SK-N-SH (cell line): Measurements from ENCODE around the gene KRT37. TPM values are rescaled to one million over a fixed set of nuclear protein-coding genes. Genes with fewer than 3 reads are reported as not detected.

Experiments
- CTCF ChIA-PET: fragments of 300-600, 350-600 bp; formaldehyde crosslinking; extraction: SDS; loops from one replicate; lab custom pipeline; 2021; lab: Yijun Ruan, JAX
- POLR2A ChIA-PET: fragments of 350-600 bp; sonication (Branson Sonifier 250); formaldehyde crosslinking; extraction: SDS; loops from one replicate; lab custom pipeline; 2020; ENCODE audit warnings: antibody characterized with exemption, inconsistent platforms; lab: Yijun Ruan, JAX
- DNase-seq: peaks from one replicate; pipeline ENCODE4 v3.0.0; 2012
- H2AFZ ChIP-seq: fragments of 200-600 bp; sonication (generic); 2 replicates; pipeline ENCODE4 v1.8.1; 2016; ENCODE audit warnings: antibody characterized with exemption, mild to moderate bottlenecking, low read depth
- H3F3A ChIP-seq: fragments of 200-600 bp; sonication (generic); replicated peaks from 2 replicates; pipeline ENCODE3; 2016; ENCODE audit warnings: antibody characterized with exemption, mild to moderate bottlenecking; ENCODE audit not compliant: insufficient read depth
- H3K27ac ChIP-seq, 2 experiments: fragments of 200-500 bp in 1 of 2; fragments of 200-600 bp in 1 of 2; sonication (Bioruptor generic) in 1 of 2; sonication (generic), shearing (Covaris generic) in 1 of 2; 2 replicates each; pipeline versions ENCODE4 v1.5.1 to v1.6.1; 2014 to 2016; ENCODE audit warnings: low read depth in 2 of 2, inconsistent platforms in 1 of 2, low read length in 1 of 2, mild to moderate bottlenecking in 1 of 2, mixed read lengths in 1 of 2
- H3K27me3 ChIP-seq: fragments of 200-600 bp; sonication (generic), shearing (Covaris generic); 2 replicates; pipeline ENCODE4 v1.6.1; 2016; ENCODE audit warnings: mixed run types; ENCODE audit not compliant: insufficient read depth
- H3K36me3 ChIP-seq, 2 experiments: fragments of 200-500 bp in 1 of 2; fragments of 200-600 bp in 1 of 2; sonication (Bioruptor generic) in 1 of 2; sonication (generic) in 1 of 2; replicated peaks in 1 of 2; 2 replicates each; pipeline versions ENCODE3 to v1.5.1; 2014 to 2016; ENCODE audit warnings: low read length in 1 of 2, mild to moderate bottlenecking in 1 of 2; ENCODE audit not compliant: insufficient read depth in 2 of 2, control insufficient read depth in 1 of 2
- H3K4me1 ChIP-seq, 2 experiments: fragments of 200-500 bp in 1 of 2; fragments of 200-600 bp in 1 of 2; sonication (Bioruptor generic) in 1 of 2; sonication (generic), shearing (Covaris generic) in 1 of 2; 2 replicates each; pipeline versions ENCODE4 v1.5.1 to v1.6.1; 2014 to 2016; ENCODE audit warnings: low read depth in 1 of 2, low read length in 1 of 2, mixed run types in 1 of 2; ENCODE audit not compliant: insufficient read depth in 2 of 2, control insufficient read depth in 1 of 2
- H3K4me2 ChIP-seq: fragments of 200-600 bp; sonication (generic), shearing (Covaris generic); 2 replicates; pipeline ENCODE4 v1.6.1; 2017; ENCODE audit warnings: mixed run types
- H3K4me3 ChIP-seq, 2 experiments: fragments of 200-500 bp in 1 of 2; fragments of 200-600 bp in 1 of 2; sonication (Bioruptor generic) in 1 of 2; sonication (generic), shearing (Covaris generic) in 1 of 2; 2 replicates each; pipeline versions ENCODE4 v1.5.1 to v1.8.1; 2014 to 2016; ENCODE audit warnings: low read depth in 2 of 2, inconsistent platforms in 1 of 2, low read length in 1 of 2, mild to moderate bottlenecking in 1 of 2, mixed read lengths in 1 of 2, moderate library complexity in 1 of 2
- H3K79me2 ChIP-seq: fragments of 200-600 bp; sonication (generic); 2 replicates; pipeline ENCODE4 v1.8.1; 2017; ENCODE audit warnings: mild to moderate bottlenecking; ENCODE audit not compliant: insufficient read depth
- H3K9ac ChIP-seq: fragments of 200-600 bp; sonication (generic); 2 replicates; pipeline ENCODE4 v1.6.1; 2017; ENCODE audit warnings: mixed run types
- H3K9me2 ChIP-seq: fragments of 200-600 bp; sonication (generic); 2 replicates; pipeline ENCODE4 v1.6.1; 2017; ENCODE audit warnings: mixed run types
- H3K9me3 ChIP-seq: fragments of 200-600 bp; sonication (generic); 2 replicates; pipeline ENCODE4 v1.6.1; 2017; ENCODE audit warnings: mixed run types, mild to moderate bottlenecking, moderate library complexity
- H4K20me1 ChIP-seq: fragments of 200-600 bp; sonication (generic); 2 replicates; pipeline ENCODE4 v1.6.1; 2017; ENCODE audit warnings: mild to moderate bottlenecking, mixed run types; ENCODE audit not compliant: insufficient read depth
- ELF1 ChIP-seq: IDR thresholded peaks from 2 replicates; pipeline ENCODE4 v1.4.0; 2012
- FOSL2 ChIP-seq: IDR thresholded peaks from 2 replicates; pipeline ENCODE4 v1.4.0; 2012; ENCODE audit warnings: low read depth, mild to moderate bottlenecking, moderate library complexity, borderline replicate concordance
- FOXJ3 ChIP-seq: sonication (generic); formaldehyde crosslinking; IDR thresholded peaks from 2 replicates; pipeline ENCODE4 v1.5.1; 2020; ENCODE audit warnings: mild to moderate bottlenecking, missing genetic modification reagents
- JUND ChIP-seq: IDR thresholded peaks from 2 replicates; pipeline ENCODE4 v1.4.0; 2012
- MEF2A ChIP-seq: IDR thresholded peaks from 2 replicates; pipeline ENCODE4 v1.4.0; 2012; ENCODE audit warnings: low read depth, borderline replicate concordance
- MXI1 ChIP-seq: IDR thresholded peaks from 2 replicates; pipeline ENCODE4 v1.6.1; 2012; ENCODE audit warnings: mild to moderate bottlenecking, low read depth, low read length, improper control_type of control experiment
- NFIC ChIP-seq: IDR thresholded peaks from 2 replicates; pipeline ENCODE4 v1.4.0; 2012; ENCODE audit warnings: borderline replicate concordance
- NRF1 ChIP-seq: IDR thresholded peaks from 2 replicates; pipeline ENCODE4 v1.6.1; 2012; ENCODE audit warnings: low read depth, mild to moderate bottlenecking, low read length
- RAD21 ChIP-seq: IDR thresholded peaks from 2 replicates; pipeline ENCODE4 v1.6.1; 2012; ENCODE audit warnings: mild to moderate bottlenecking, low read length
- RFX5 ChIP-seq: IDR thresholded peaks from 2 replicates; pipeline ENCODE4 v1.6.1; 2012; ENCODE audit warnings: mild to moderate bottlenecking, improper control_type of control experiment, low read length
- RXRA ChIP-seq: IDR thresholded peaks from 2 replicates; pipeline ENCODE4 v1.4.0; 2012; ENCODE audit warnings: low read depth, mild to moderate bottlenecking, borderline replicate concordance
- SIN3A ChIP-seq: IDR thresholded peaks from 2 replicates; pipeline ENCODE4 v1.6.1; 2012; ENCODE audit warnings: low read depth, mild to moderate bottlenecking, low read length, moderate library complexity, borderline replicate concordance
- SMC3 ChIP-seq: IDR thresholded peaks from 2 replicates; pipeline ENCODE4 v1.6.1; 2012; ENCODE audit warnings: low read depth, low read length, improper control_type of control experiment
- YY1 ChIP-seq: IDR thresholded peaks from 2 replicates; pipeline ENCODE4 v1.4.0; 2012; ENCODE audit warnings: low read depth, mild to moderate bottlenecking
- WGBS: methylation state at CpG from one replicate; pipeline ENCODE4 v1.1.6; 2017; ENCODE audit warnings: low lambda C conversion rate; 5-methylcytosine and 5-hydroxymethylcytosine counted together
- polyA plus RNA-seq, 3 experiments: library from polyadenylated mRNA; depleted of rRNA; stranded (reverse); fragments of >200 nt; gene quantifications; 2 replicates each; pipeline ENCODE4 v1.2.3, GENCODE V29; 2012
- TF ChIP-seq, protein P1 (sequence below): IDR thresholded peaks from 2 replicates; pipeline ENCODE4 v1.4.0; 2012; ENCODE audit warnings: low read depth, borderline replicate concordance
- TF ChIP-seq, protein P2 (sequence below): IDR thresholded peaks from 2 replicates; pipeline ENCODE4 v1.4.0; 2012; ENCODE audit warnings: low read depth
- TF ChIP-seq, protein P3 (sequence below): IDR thresholded peaks from 2 replicates; pipeline ENCODE4; 2012
- TF ChIP-seq, protein P4 (sequence below): IDR thresholded peaks from 2 replicates; pipeline ENCODE4 v1.4.0; 2012; ENCODE audit warnings: low read depth, borderline replicate concordance
- TF ChIP-seq, protein P5 (sequence below): fragments of 200-600 bp; sonication (generic); IDR thresholded peaks from 2 replicates; pipeline ENCODE4 v1.6.1; 2017; ENCODE audit warnings: antibody characterized with exemption, mild to moderate bottlenecking, moderate library complexity
- TF ChIP-seq, protein P6 (sequence below): fragments of 150-350 bp; IDR thresholded peaks from 2 replicates; pipeline ENCODE4 v1.6.1; 2017; ENCODE audit warnings: antibody characterized with exemption, low read length, low read depth, borderline replicate concordance

Gene KRT37
- polyA plus RNA-seq, 1 of the 3 experiments (the other 2 are of a cell fraction): not detected

DNA sequence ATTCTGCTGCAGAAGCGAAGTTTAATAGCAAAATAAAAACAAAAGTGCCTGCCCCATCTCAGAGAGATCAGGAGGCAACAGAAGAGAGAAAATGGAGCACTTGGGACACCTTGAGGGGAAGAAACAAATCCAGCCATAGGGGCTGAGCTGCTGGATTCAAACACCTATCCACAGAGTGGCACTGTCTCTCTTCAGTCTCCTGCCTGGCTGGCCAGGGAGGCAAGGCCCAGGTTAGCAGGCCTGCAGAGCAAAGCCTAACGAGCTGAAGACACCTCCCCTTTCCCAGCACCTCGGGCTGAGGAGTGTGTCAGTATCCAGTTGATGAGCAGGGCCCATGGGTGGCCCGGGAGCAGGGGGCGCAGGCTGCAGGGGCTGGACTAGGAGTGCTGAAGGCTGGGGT, 18.2 kb downstream of the KRT37 start:
- H2AFZ ChIP-seq: no peak overlapping the region
- POLR2A ChIA-PET: no interaction called here
- no peaks in the 10 kb centered on the region for H3K27me3 ChIP-seq

DNA sequence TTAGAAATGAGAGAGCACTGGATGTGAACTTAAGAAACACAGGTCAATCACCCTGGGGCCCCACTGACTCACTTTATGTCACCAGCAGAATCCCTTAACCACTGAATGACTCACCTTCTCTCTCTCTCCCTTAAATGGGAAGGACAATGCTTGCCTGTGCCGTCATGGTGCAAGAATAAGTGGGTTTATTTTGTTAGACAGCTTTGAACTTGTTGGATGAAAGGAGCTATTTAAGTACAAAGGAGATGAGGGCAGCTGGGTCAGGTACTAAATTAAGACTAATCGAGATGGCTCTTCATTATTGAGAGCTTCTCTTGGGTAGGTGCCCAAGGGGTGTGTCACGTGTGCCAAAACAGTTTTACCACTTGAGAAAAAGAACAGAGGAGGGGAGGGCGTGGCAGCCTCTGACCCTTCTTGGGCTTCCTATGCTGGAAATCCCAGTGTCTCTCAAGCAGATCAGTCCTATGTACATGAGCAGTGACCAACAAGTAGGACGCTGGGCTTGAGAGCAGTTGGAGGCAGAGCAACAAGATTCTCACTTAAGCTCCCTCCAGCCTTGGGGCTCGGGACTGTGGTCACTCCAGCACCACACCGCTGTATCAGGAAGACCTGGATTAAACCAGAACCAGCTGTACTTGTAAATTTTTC, 20.2 kb downstream of the KRT37 start:
- POLR2A ChIA-PET: no interaction called here
- no peak for TF ChIP-seq NRF1
- TF ChIP-seq MEF2A: peak; percentile 87
- no peak for TF ChIP-seq FOXJ3
- peak; percentile 97 for TF ChIP-seq FOSL2
- TF ChIP-seq, protein P1, sequence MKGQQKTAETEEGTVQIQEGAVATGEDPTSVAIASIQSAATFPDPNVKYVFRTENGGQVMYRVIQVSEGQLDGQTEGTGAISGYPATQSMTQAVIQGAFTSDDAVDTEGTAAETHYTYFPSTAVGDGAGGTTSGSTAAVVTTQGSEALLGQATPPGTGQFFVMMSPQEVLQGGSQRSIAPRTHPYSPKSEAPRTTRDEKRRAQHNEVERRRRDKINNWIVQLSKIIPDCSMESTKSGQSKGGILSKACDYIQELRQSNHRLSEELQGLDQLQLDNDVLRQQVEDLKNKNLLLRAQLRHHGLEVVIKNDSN: no peak
- TF ChIP-seq SIN3A: peak; percentile 70; the same call in 1 of the 2 replicates
- no peak for TF ChIP-seq MXI1
- no peak for TF ChIP-seq RFX5
- TF ChIP-seq NFIC: peak; percentile 66; the same call in 1 of the 2 replicates
- TF ChIP-seq, protein P2, sequence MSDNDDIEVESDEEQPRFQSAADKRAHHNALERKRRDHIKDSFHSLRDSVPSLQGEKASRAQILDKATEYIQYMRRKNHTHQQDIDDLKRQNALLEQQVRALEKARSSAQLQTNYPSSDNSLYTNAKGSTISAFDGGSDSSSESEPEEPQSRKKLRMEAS: 0 out of 2 replicates have a peak, but pooled peaks have one; percentile 34
- TF ChIP-seq ELF1: no peak
- TF ChIP-seq RXRA: peak; percentile 99
- TF ChIP-seq, protein P3, sequence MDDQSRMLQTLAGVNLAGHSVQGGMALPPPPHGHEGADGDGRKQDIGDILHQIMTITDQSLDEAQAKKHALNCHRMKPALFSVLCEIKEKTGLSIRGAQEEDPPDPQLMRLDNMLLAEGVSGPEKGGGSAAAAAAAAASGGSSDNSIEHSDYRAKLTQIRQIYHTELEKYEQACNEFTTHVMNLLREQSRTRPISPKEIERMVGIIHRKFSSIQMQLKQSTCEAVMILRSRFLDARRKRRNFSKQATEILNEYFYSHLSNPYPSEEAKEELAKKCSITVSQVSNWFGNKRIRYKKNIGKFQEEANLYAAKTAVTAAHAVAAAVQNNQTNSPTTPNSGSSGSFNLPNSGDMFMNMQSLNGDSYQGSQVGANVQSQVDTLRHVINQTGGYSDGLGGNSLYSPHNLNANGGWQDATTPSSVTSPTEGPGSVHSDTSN: peak; percentile 88
- peak; percentile 96 for TF ChIP-seq JUND
- TF ChIP-seq, protein P4, sequence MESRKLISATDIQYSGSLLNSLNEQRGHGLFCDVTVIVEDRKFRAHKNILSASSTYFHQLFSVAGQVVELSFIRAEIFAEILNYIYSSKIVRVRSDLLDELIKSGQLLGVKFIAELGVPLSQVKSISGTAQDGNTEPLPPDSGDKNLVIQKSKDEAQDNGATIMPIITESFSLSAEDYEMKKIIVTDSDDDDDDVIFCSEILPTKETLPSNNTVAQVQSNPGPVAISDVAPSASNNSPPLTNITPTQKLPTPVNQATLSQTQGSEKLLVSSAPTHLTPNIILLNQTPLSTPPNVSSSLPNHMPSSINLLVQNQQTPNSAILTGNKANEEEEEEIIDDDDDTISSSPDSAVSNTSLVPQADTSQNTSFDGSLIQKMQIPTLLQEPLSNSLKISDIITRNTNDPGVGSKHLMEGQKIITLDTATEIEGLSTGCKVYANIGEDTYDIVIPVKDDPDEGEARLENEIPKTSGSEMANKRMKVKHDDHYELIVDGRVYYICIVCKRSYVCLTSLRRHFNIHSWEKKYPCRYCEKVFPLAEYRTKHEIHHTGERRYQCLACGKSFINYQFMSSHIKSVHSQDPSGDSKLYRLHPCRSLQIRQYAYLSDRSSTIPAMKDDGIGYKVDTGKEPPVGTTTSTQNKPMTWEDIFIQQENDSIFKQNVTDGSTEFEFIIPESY: no peak
- TF ChIP-seq, protein P5, sequence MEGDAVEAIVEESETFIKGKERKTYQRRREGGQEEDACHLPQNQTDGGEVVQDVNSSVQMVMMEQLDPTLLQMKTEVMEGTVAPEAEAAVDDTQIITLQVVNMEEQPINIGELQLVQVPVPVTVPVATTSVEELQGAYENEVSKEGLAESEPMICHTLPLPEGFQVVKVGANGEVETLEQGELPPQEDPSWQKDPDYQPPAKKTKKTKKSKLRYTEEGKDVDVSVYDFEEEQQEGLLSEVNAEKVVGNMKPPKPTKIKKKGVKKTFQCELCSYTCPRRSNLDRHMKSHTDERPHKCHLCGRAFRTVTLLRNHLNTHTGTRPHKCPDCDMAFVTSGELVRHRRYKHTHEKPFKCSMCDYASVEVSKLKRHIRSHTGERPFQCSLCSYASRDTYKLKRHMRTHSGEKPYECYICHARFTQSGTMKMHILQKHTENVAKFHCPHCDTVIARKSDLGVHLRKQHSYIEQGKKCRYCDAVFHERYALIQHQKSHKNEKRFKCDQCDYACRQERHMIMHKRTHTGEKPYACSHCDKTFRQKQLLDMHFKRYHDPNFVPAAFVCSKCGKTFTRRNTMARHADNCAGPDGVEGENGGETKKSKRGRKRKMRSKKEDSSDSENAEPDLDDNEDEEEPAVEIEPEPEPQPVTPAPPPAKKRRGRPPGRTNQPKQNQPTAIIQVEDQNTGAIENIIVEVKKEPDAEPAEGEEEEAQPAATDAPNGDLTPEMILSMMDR: no peak
- TF ChIP-seq, protein P6, sequence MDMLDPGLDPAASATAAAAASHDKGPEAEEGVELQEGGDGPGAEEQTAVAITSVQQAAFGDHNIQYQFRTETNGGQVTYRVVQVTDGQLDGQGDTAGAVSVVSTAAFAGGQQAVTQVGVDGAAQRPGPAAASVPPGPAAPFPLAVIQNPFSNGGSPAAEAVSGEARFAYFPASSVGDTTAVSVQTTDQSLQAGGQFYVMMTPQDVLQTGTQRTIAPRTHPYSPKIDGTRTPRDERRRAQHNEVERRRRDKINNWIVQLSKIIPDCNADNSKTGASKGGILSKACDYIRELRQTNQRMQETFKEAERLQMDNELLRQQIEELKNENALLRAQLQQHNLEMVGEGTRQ: no peak
- no peak for TF ChIP-seq YY1

More for the DNA sequence above, 18.2 kb downstream of the KRT37 start:
- Histone ChIP-seq H3K27ac (no peak overlapping the region), H3K9ac (no peak overlapping the region), H3K9me2 (no peaks in the 10 kb centered on the region), H3F3A (peaks cover 7% of the 10 kb centered on the region), H4K20me1 (no peaks in the 10 kb centered on the region), H3K9me3 (no peaks in the 10 kb centered on the region), H3K79me2 (no peaks in the 10 kb centered on the region)
- no peak for DNase-seq
- WGBS: 48% methylated on average over 5 of the region's 5 CpGs
- TF ChIP-seq SIN3A: no peak
- TF ChIP-seq, protein P2: no peak
- peak; percentile 28 for TF ChIP-seq SMC3
- peak; percentile 46 for TF ChIP-seq RAD21
- TF ChIP-seq, all 33 proteins: peak for 2
- Histone ChIP-seq H3K4me3 (no peak overlapping the region), H3K4me1 (peaks cover 0 to 17% of the 10 kb centered on the region in 2 experiments; a peak in 2 of 4 replicates), H3K36me3 (no peaks in the 10 kb centered on the region), H3K4me2 (no peak overlapping the region)
- CTCF ChIA-PET: interaction anchor here (0.9 to 5.6 kb wide), 8 partner anchors 11 to 242 kb away, joined by 3 to 46 read pairs (median 3); no protein-coding TSS in a partner anchor

More for the DNA sequence above, 20.2 kb downstream of the KRT37 start:
- Histone ChIP-seq H3K79me2 (no peaks in the 10 kb centered on the region), H3F3A (peaks cover 7% of the 10 kb centered on the region), H4K20me1 (no peaks in the 10 kb centered on the region), H3K9me2 (no peaks in the 10 kb centered on the region), H3K9me3 (no peaks in the 10 kb centered on the region), H3K9ac (peak overlapping the region; percentile 19; the same call in 1 of the 2 replicates), H3K4me1 (peaks cover 0 to 17% of the 10 kb centered on the region in 2 experiments; a peak in 2 of 4 replicates), H3K4me3 (no peak overlapping the region), H3K27me3 (no peaks in the 10 kb centered on the region), H3K27ac (peak overlapping the region in 1 of 2 experiments; percentile 65; a peak in 2 of 4 replicates), H3K4me2 (peak overlapping the region; percentile 21), H3K36me3 (no peaks in the 10 kb centered on the region), H2AFZ (no peak overlapping the region; the same call in 1 of the 2 replicates)
- no peak for DNase-seq
- 12% methylated on average over 3 of the region's 7 CpGs for WGBS
- CTCF ChIA-PET: interaction anchor here (1.6 to 5.6 kb wide), 3 partner anchors 30 to 145 kb away, joined by 5 to 46 read pairs (median 8); no protein-coding TSS in a partner anchor
